ENCODE results near the gene ZMYM3. TPM values are rescaled to one million over a fixed set of nuclear protein-coding genes. Genes with fewer than 3 reads are reported as not detected.

The ZMYM3 gene
- 12.0 and 14.0 TPM in 2 replicates for total RNA-seq

DNA sequence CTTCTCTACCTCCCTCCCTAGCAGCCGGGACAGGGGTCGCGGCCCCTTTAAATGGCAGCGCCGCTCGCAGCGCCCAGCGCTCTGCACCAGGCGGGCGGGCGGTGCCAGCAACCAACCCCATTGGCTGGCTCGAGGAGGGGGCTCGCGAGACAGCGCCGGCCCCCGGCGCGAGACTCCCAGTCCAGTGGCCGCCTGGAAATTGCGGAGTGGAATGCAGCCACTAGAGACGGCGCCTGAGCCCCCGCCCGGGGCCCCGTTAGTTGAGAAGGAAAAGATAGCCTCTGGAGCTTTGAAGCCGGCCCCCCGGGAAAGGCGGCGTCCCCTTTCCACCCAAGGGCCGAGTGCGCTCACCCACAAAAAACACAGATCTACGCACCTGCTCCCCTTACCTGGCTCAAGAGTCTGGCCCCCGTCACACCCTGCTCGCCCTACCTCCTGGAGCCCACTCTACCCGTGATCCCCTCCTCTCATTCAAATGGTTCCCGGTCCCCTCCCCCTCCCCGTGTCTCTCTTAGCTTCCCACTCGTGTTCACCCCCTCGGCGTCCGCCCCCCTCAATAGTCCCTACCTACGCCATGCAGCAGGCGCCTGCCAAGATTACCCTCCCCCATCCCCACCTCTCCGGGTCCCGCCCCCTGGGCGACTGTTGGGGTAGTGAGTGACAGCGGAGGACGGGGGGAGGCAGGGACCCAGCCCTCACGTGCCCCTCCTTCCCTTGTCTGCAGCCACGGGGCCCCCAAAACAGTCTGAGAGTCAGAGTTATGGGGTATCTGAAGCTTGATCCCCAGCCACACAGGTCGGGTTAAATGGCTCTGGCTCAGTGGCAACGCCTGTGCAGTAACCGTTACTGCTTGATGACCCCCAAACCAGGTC, at the start of gene ZMYM3:
Gene ZMYM3, minus strand, starts transcription at position 49 of the 872 bp plus-strand sequence. CDS start 885 bp downstream, outside the sequence.

DNA sequence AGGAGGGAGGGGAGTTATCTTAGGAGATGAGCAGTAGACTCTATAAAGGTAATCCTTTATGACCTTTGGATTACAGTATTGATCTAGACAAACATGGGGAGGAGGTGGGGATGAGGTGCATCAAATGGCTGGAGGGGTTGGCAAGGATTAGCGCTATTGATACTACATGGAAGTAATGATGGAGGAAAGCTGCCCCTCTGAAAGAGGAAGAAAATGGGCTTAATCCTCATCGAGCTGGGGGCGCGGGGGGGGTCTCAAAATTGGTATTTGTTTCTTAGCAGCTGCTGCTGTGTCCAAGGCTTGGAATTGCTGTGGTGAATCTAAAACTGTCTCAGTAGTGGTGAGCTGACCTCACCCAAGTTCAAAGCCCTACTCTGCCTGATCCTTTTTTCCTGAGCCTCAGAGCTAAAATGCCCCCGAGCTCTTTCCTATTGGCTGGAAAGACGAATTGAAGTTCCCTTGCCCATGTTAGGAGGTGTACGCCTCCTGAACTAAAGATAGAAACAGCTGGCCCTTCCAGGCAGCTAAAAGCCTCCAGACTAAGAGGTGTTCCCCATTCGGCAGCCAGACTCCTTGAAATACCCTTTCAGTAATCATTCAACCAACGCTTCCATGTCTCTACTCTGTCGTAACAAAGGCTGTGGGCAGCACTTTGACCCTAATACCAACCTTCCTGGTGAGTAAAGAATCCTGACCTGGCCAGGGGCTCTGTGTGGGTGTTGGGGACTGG, 47.4 kb upstream of the ZMYM3 start, which contains the start of gene ITGB1BP2:
Gene ITGB1BP2, plus strand, starts transcription at position 556 of the 730 bp plus-strand sequence. Its CDS starts 57 bp downstream, at position 613.

DNA sequence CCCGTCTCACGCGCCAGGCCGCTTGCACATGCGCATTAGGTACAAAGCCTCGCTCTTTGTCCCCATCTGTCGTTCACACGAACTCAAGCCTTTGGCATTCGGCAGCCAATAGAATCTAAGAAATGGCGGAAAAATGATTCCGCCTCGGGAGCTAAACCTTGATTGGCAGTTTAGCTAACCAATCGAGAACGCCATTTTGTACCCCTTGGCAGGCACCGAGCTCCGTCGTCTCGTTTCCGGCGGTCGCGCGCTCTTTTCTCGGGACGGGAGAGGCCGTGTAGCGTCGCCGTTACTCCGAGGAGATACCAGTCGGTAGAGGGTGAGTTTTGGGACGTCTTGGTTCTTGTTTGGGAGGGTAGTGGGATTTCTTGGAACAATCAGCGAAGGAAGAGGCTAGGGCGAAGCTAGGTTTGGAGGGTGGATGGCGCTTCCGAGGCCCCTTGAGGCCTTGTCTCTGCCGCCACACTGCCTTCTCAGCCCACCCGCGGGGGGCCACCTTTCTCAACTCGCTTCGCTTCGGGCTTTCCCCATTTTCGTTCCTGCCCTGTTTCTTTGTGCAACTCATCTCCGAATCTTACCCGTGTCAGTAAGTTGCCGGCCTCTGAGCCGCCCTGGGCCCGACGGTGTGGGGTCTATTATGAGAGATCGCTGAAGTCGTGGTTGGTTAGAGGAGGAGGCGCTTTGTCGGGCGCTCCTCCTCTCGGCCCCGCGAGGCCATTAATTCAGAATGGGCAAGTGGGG, 29.6 kb upstream of the ZMYM3 start, which contains the start of gene NONO:
Gene NONO, plus strand, starts transcription at position 233 of the 741 bp plus-strand sequence. CDS start 7,003 bp downstream, outside the sequence.

DNA sequence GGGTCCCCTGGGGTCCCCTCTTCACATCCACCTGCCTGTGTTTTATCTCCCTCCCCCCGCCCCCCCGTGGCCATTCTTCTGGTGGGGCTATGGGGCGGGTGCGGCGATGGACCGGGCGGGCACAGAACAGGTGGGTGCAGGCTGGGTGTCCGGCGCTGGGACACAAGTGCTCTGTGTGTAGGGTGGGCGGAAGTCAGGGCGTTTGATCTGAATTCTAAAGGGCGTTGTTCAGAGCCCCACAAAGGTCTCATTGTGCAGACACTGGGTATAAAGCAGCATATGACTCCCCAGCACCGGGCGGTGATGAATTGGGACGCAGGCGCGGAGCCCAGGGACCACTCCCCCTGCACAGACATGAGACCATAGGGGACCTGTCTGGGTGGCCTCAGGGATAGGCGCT, 31.0 kb downstream of the ZMYM3 start, which contains the start of gene GJB1:
Gene GJB1, plus strand, starts transcription at position 296 of the 400 bp plus-strand sequence. CDS start 484 bp downstream, outside the sequence.

Other genes starting within 250 kb of the ZMYM3 start
- 55.7 and 57.2 TPM in 2 replicates for gene SNX12, start 185.8 kb downstream of the ZMYM3 start, total RNA-seq
- 2.2 and 4.6 TPM in 2 replicates for gene FOXO4, start 158.3 kb downstream of the ZMYM3 start, total RNA-seq
- not detected in 2 replicates for gene CXorf65, start 147.4 kb downstream of the ZMYM3 start, total RNA-seq
- gene IL2RG, start 142.6 kb downstream of the ZMYM3 start, total RNA-seq = not detected in 2 replicates
- gene MED12, start 135.5 kb downstream of the ZMYM3 start, total RNA-seq = 15.6 and 28.7 TPM in 2 replicates
- under 0.01 and 0.12 TPM in 2 replicates for gene NLGN3, start 109.3 kb downstream of the ZMYM3 start, total RNA-seq
- gene GJB1, start 30.9 kb downstream of the ZMYM3 start, total RNA-seq = not detected in 2 replicates
- 400 and 456 TPM in 2 replicates for gene NONO, start 29.5 kb upstream of the ZMYM3 start, total RNA-seq
- gene ITGB1BP2, start 47.6 kb upstream of the ZMYM3 start, total RNA-seq = 1.00 and 1.2 TPM in 2 replicates
- gene TAF1, start 112.2 kb upstream of the ZMYM3 start, total RNA-seq = 63.2 and 68.9 TPM in 2 replicates

Data from uterine smooth muscle cell (primary cell).